Erythroblast (primary cell): ENCODE results near the gene ALG14.
"Not testable (repeated sequence)": the region's sequence is repeated elsewhere in the genome, so short reads cannot be mapped to it uniquely, and the experiment has no call there.

Experiments
- DNase-seq, 2 experiments: peaks; one replicate each; lab custom pipeline; 2025; lab: John Stamatoyannopoulos, UW
- GATA1 ChIP-seq: IDR thresholded peaks from 2 replicates; pipeline ENCODE4 v1.6.1; 2011; ENCODE audit warnings: low read depth, mild to moderate bottlenecking, control low read depth, low read length, moderate library complexity
- POLR2A ChIP-seq: IDR thresholded peaks from 2 replicates; pipeline ENCODE4 v1.6.1; 2011; ENCODE audit warnings: mild to moderate bottlenecking, low read length

ALG14 gene

GRCh38 chr1:95073446-95073845, 695 bp upstream of the ALG14 start:
- no peak for DNase-seq
- TF ChIP-seq POLR2A (no peak), GATA1 (no peak)

GRCh38 chr1:95072117-95072516, 634 bp downstream of the ALG14 start:
- TF ChIP-seq GATA1 (no peak), POLR2A (no peak)

GRCh38 chr1:95071539-95071938, 1.2 kb downstream of the ALG14 start:
- no peak for DNase-seq
- TF ChIP-seq POLR2A (no peak), GATA1 (no peak)

More at GRCh38 chr1:95072117-95072516, 634 bp downstream of the ALG14 start:
- DNase-seq = no peak

- TF ChIP-seq POLR2A = no peak
- TF ChIP-seq GATA1 = no peak
- DNase-seq = no peak
Measured at GRCh38 chr1:95069710-95070093, 3.0 kb downstream of the ALG14 start.

DNA sequence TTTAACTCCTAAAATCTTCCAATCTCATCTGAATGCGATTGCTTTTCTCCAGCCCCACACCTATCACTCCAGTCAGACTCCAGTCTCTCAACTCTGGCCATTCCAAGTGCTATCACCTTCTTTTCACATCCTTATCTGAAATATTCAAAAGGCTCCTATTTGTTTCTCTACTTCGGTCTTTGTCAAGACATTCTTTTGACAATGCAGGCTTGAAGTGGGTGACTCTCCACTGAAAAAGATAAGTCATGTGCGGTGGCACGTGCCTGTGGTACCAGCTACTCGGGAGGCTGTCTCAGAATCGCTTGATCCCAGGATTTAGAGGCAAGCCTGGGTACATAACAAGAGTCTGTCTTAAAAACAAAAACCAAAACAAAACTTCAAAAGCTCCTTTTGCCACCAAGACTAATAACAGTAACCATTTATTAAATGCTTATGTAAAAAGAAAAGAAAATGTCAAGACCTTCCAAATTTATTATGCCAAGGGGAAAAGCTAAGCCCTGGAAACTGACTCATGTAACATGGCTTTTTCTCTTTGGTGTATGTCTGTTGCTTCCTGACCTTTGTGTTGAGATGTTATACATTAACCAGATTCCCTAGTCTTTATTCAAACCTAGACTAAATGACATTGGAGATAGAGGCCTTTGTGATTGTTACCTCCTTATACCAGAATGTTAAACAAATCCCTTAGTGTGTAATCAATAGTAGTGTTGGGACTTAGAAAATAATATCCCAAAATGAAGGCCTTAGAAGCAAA, 3.6 kb downstream of the ALG14 start:
- TF ChIP-seq GATA1 = no peak
- TF ChIP-seq POLR2A = no peak
- no peak for DNase-seq

- no peak for DNase-seq
- TF ChIP-seq POLR2A (no peak), GATA1 (no peak)
Measured at GRCh38 chr1:95067568-95067967, 5.2 kb downstream of the ALG14 start.

- TF ChIP-seq GATA1 = no peak
- TF ChIP-seq POLR2A = no peak
- no peak for DNase-seq
Measured at GRCh38 chr1:95067062-95067461, 5.7 kb downstream of the ALG14 start.

DNA sequence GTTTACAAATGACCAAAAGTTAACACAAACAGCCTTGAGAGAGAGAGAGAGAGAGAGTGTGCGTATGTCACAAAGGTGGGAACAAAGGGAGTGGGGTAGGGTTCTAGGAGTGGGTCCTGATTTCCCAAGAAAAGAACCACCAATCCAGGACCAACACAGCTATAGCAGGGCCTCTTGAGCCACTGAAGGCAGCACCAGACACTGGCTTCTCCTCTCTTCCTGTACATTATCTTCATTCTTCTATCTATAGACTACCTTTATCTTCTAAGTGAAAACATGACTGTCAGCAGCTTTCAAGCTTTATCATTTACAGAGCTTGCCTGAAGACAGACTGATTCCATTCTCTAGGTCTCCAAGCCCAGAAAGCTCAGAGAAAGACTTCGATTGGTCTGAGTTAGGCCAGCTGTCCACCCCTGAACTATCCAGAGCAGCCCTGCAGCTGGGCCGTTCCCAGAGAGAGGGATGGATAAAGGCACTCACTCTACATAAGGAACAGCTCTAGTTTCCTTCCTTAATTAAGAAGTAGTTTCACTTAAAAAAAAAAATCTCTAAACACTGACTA, 11.2 kb downstream of the ALG14 start:
- TF ChIP-seq POLR2A = no peak
- TF ChIP-seq GATA1 = no peak
- peak; percentile 11 to 53 for DNase-seq

DNA sequence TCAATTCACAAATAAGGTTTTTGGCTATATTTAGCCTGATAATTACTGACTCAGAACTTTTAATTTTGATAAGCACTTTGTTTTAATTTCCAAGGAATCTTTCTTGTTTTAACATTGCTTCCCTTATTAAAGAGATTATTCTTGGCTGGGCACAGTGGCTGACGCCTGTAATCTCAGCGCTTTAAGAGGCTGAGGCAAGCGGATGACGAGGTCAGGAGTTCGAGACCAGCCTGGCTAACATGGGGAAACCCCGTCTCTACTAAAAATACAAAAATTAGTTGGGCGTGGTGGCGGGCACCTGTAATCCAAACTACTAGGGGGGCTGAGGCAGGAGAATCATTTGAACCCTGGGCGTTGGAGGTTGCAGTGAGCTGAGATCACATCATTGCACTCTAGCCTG, 13.8 kb downstream of the ALG14 start:
- no peak for DNase-seq
- TF ChIP-seq POLR2A (no peak), GATA1 (no peak)

GRCh38 chr1:95057351-95057750, 15.4 kb downstream of the ALG14 start:
- TF ChIP-seq GATA1 = no peak
- no peak for TF ChIP-seq POLR2A
- DNase-seq = no peak

GRCh38 chr1:95049935-95050334, 22.8 kb downstream of the ALG14 start:
- TF ChIP-seq GATA1 (no peak), POLR2A (no peak)
- DNase-seq = no peak

DNA sequence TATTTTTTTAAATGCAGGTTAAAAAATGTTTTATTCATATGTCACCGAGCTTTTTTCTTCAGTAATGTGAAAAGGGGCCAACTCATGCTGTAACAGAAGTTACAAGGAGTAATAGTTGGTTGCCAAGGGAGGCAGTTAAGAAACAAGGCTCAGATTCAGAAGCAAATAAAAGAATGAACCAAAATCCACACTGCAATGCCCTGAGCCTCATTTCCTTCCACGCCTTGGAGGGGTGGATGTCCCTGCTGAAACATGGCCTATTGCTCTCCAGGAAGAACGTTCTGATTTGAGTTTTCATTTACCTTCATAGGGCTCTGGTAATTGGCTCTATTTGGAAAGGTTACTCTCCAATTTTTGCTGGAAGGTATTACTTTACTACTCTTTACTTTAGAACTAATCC, 24.4 kb downstream of the ALG14 start:
- no peak for DNase-seq
- TF ChIP-seq POLR2A (no peak), GATA1 (no peak)

DNA sequence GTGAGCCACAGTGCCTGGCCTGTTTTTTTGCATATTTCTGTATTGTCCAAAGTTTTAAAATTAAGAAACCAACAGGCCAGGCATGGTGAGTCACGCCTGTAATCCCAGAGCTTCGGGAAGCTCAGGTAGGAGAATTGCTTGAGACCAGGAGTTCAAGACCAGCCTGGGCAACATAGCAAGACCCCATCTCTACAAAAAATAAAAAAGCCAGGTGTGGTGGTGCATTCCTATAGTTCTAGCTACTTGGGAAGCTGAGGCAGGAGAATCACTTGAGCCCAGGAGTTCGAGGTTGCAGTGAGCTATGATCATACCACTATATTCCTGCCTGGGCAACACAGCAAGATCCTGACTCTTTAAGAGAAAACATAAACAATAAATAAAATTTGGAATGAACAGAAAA, 25.1 kb downstream of the ALG14 start:
- not testable (repeated sequence) for DNase-seq

DNA sequence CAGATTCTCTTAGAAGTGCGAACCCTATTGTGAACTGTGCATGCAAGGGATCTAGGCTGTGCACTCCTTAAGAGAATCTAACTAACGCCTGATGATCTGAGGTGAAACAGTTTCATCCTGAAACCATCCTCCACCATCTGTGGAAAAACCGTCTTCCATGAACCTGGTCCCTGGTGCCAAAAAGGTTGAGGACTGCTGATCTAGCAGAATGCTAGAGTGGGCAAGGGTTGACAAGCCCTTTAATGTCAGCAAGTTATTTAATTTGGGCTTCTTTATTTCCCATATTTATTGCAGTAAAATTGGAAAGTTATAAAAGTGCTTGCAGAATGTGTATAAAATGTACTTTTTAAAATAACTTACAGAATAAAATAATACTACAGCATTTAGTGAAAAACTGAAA, 26.4 kb downstream of the ALG14 start:
- DNase-seq = no peak
- no peak for TF ChIP-seq POLR2A
- no peak for TF ChIP-seq GATA1

GRCh38 chr1:95043141-95043980, 29.4 kb downstream of the ALG14 start:
- TF ChIP-seq POLR2A = no peak
- no peak for TF ChIP-seq GATA1

GRCh38 chr1:95042286-95042685, 30.5 kb downstream of the ALG14 start:
- no peak for TF ChIP-seq GATA1
- TF ChIP-seq POLR2A = no peak
- peak; percentile 23 to 42 for DNase-seq

More at GRCh38 chr1:95043141-95043980, 29.4 kb downstream of the ALG14 start:
- peak; percentile 88 to 93 for DNase-seq
